HepG2 (cell line): Measurements from ENCODE around the gene KIN. TPM values are rescaled to one million over a fixed set of nuclear protein-coding genes. Genes with fewer than 3 reads are reported as not detected.

Source experiments
- ARHGAP35 ChIP-seq: sonication (generic); formaldehyde crosslinking; IDR thresholded peaks from 2 replicates; pipeline ENCODE4 v1.9.0; 2022; ENCODE audit warnings: mild to moderate bottlenecking, inconsistent platforms, moderate library complexity, missing genetic modification reagents, borderline replicate concordance
- ASH2L ChIP-seq: fragments of 300-600, 200-600 bp; sonication (generic); IDR thresholded peaks from 2 replicates; pipeline ENCODE4 v1.7.0; 2017; ENCODE audit warnings: low read depth, mild to moderate bottlenecking, moderate library complexity, mixed read lengths, low read length; ENCODE audit not compliant: insufficient read length
- BORCS8-MEF2B ChIP-seq: sonication (generic); formaldehyde crosslinking; IDR thresholded peaks from 2 replicates; pipeline ENCODE4 v1.8.0; 2022; ENCODE audit warnings: mild to moderate bottlenecking, missing genetic modification reagents
- KDM3A ChIP-seq: IDR thresholded peaks from 2 replicates; pipeline ENCODE4 v1.6.1; 2018; ENCODE audit warnings: low read depth, missing compliant biosample characterization
- POLR2A ChIP-seq, 2 experiments: IDR thresholded peaks; 2 replicates each; pipeline ENCODE4 v1.6.1; 2011; ENCODE audit warnings: low read depth in 2 of 2, low read length in 2 of 2, mild to moderate bottlenecking in 1 of 2, moderate library complexity in 1 of 2; ENCODE audit not compliant: insufficient read depth in 1 of 2
- REL ChIP-seq: sonication (generic); formaldehyde crosslinking; conservative IDR thresholded peaks from 2 replicates; pipeline ENCODE4 v1.8.0; 2022; ENCODE audit warnings: mild to moderate bottlenecking, missing genetic modification reagents, moderate library complexity
- SCMH1 ChIP-seq: sonication (generic); formaldehyde crosslinking; IDR thresholded peaks from 2 replicates; pipeline ENCODE4 v1.9.0; 2021; ENCODE audit warnings: missing genetic modification reagents, mild to moderate bottlenecking, borderline replicate concordance
- SETDB1 ChIP-seq: sonication (generic); formaldehyde crosslinking; IDR thresholded peaks from 2 replicates; pipeline ENCODE4 v1.5.1; 2020; ENCODE audit warnings: missing genetic modification reagents, mild to moderate bottlenecking, borderline replicate concordance
- XBP1 ChIP-seq: sonication (generic); formaldehyde crosslinking; IDR thresholded peaks from 2 replicates; pipeline ENCODE4 v1.5.0; 2020; ENCODE audit warnings: missing genetic modification reagents
- ZFP36L1 ChIP-seq: sonication (generic); formaldehyde crosslinking; IDR thresholded peaks from 2 replicates; pipeline ENCODE4 v1.8.0; 2022; ENCODE audit warnings: mild to moderate bottlenecking, missing genetic modification reagents, moderate library complexity
- ZNF773 ChIP-seq: sonication (generic); formaldehyde crosslinking; IDR thresholded peaks from 2 replicates; pipeline ENCODE4 v1.4.0; 2020; ENCODE audit warnings: missing genetic modification reagents, borderline replicate concordance
- polyA plus RNA-seq, 8 experiments: library from polyadenylated mRNA; depleted of rRNA in 3 of 8; stranded (reverse) in 7 of 8; unstranded in 1 of 8; fragments of >200 nt; fragmentation: Illumina TruSeq in 4 of 8; extraction: Trizol in 4 of 8; gene quantifications; 2 replicates each; pipeline versions ENCODE4 v1.2.1 to v1.2.3, GENCODE V29; 2011 to 2016; ENCODE audit warnings: low read depth in 4 of 8, missing spikeins in 1 of 8, mixed read lengths in 1 of 8; ENCODE audit not compliant: insufficient read depth in 1 of 8
- total RNA-seq, 5 experiments: library from RNA; depleted of rRNA; stranded (reverse); fragments of >200 nt; fragmentation: Illumina TruSeq; extraction: Trizol; gene quantifications; 2 replicates each; pipeline ENCODE4 v1.2.3, GENCODE V29; 2016; ENCODE audit warnings: low read depth in 1 of 5
- TF ChIP-seq, protein P1 (sequence below): sonication (generic); formaldehyde crosslinking; IDR thresholded peaks from 2 replicates; pipeline ENCODE4 v1.5.1; 2020; ENCODE audit warnings: mild to moderate bottlenecking, moderate library complexity, missing genetic modification reagents
- TF ChIP-seq, protein P2 (sequence below): sonication (generic); formaldehyde crosslinking; IDR thresholded peaks from 2 replicates; pipeline ENCODE4 v1.4.0; 2020; ENCODE audit warnings: mild to moderate bottlenecking, missing genetic modification reagents
- TF ChIP-seq, protein P3 (sequence below): sonication (generic); formaldehyde crosslinking; IDR thresholded peaks from 2 replicates; pipeline ENCODE4 v1.4.0; 2020; ENCODE audit warnings: missing genetic modification reagents
- TF ChIP-seq, protein P4 (sequence below): sonication (generic); formaldehyde crosslinking; IDR thresholded peaks from 2 replicates; pipeline ENCODE4 v1.5.1; 2020; ENCODE audit warnings: mild to moderate bottlenecking, missing genetic modification reagents, moderate library complexity
- TF ChIP-seq, protein P5 (sequence below): sonication (generic); formaldehyde crosslinking; IDR thresholded peaks from 2 replicates; pipeline ENCODE4 v1.4.0; 2020; ENCODE audit warnings: low read depth, missing genetic modification reagents
- TF ChIP-seq, protein P6 (sequence below): sonication (generic); formaldehyde crosslinking; IDR thresholded peaks from 2 replicates; pipeline ENCODE4 v1.4.0; 2020; ENCODE audit warnings: missing genetic modification reagents; ENCODE audit errors: not compliant biosample characterization

KIN gene
- total and polyA plus RNA-seq, 2 of the 13 experiments (the other 11 are each of a cell fraction or from before 2014, with no cell fraction given) = 4.9 to 23.2 TPM

DNA sequence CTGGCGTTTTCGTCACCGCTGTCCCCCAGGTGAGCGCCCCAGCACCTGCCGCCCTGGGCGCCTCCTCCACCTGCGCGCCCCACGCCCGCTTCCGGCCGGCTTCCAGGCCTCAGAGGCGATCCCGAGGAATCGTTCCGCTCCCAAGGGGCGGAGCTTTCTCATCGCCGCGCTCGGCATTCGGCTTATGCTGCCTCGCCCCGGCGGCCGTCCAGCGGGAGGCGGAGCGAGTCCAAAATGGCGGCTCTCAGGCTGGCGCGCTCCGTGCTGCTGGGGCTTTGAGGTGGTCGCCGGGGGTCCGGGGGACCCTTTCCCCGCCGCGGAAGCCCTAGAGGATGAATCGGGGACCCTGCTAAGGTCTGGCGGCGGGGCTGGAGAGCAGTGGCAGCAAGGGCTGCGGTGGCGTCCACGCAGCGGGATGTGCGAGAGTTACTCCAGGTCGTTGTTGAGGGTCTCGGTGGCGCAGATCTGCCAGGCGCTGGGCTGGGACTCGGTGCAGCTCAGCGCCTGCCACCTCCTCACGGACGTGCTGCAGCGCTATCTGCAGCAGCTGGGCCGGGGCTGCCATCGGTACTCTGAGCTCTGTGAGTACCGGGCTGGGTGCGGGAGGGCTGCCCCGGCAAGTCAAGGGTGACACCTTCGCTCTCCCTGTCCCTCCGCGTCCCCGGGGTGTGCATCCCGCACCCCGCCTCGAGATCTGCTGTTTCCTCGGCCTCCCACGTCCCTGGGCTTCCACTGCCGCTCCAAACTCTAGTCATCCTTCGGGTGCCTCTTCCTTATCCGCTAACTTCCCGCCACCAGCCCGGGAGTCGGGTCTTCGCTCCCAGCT lies 30.7 kb upstream of the KIN start, which contains the start of gene TAF3 (continued):
- TF ChIP-seq, protein P1, sequence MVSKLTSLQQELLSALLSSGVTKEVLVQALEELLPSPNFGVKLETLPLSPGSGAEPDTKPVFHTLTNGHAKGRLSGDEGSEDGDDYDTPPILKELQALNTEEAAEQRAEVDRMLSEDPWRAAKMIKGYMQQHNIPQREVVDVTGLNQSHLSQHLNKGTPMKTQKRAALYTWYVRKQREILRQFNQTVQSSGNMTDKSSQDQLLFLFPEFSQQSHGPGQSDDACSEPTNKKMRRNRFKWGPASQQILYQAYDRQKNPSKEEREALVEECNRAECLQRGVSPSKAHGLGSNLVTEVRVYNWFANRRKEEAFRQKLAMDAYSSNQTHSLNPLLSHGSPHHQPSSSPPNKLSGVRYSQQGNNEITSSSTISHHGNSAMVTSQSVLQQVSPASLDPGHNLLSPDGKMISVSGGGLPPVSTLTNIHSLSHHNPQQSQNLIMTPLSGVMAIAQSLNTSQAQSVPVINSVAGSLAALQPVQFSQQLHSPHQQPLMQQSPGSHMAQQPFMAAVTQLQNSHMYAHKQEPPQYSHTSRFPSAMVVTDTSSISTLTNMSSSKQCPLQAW = peak; percentile 96
- TF ChIP-seq, protein P2, sequence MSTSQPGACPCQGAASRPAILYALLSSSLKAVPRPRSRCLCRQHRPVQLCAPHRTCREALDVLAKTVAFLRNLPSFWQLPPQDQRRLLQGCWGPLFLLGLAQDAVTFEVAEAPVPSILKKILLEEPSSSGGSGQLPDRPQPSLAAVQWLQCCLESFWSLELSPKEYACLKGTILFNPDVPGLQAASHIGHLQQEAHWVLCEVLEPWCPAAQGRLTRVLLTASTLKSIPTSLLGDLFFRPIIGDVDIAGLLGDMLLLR (CRISPR knock-in tag) = no peak; the same call in 1 of the 2 replicates
- TF ChIP-seq ARHGAP35 (CRISPR knock-in tag) (peak; percentile 88), ZFP36L1 (CRISPR knock-in tag) (peak; percentile 78), KDM3A (CRISPR knock-in tag) (peak; percentile 87), XBP1 (CRISPR knock-in tag) (no peak), BORCS8-MEF2B (peak; percentile 91), SCMH1 (CRISPR knock-in tag) (no peak), POLR2A (IDR thresholded peaks at IDR 0.05; ENCODE audit: insufficient read depth in 1 of 2, low read depth in 2 of 2, low read length in 2 of 2) (peak; percentile 70 to 95), SETDB1 (CRISPR knock-in tag) (no peak), REL (CRISPR knock-in tag) (peak; percentile 74; the same call in 1 of the 2 replicates), ZNF773 (CRISPR knock-in tag) (no peak), ASH2L (peak; percentile 87)
- TF ChIP-seq, protein P3, sequence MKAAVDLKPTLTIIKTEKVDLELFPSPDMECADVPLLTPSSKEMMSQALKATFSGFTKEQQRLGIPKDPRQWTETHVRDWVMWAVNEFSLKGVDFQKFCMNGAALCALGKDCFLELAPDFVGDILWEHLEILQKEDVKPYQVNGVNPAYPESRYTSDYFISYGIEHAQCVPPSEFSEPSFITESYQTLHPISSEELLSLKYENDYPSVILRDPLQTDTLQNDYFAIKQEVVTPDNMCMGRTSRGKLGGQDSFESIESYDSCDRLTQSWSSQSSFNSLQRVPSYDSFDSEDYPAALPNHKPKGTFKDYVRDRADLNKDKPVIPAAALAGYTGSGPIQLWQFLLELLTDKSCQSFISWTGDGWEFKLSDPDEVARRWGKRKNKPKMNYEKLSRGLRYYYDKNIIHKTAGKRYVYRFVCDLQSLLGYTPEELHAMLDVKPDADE (CRISPR knock-in tag) = peak; percentile 84; the same call in 1 of the 2 replicates
- TF ChIP-seq, protein P4, sequence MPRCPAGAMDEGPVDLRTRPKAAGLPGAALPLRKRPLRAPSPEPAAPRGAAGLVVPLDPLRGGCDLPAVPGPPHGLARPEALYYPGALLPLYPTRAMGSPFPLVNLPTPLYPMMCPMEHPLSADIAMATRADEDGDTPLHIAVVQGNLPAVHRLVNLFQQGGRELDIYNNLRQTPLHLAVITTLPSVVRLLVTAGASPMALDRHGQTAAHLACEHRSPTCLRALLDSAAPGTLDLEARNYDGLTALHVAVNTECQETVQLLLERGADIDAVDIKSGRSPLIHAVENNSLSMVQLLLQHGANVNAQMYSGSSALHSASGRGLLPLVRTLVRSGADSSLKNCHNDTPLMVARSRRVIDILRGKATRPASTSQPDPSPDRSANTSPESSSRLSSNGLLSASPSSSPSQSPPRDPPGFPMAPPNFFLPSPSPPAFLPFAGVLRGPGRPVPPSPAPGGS (CRISPR knock-in tag) = peak; percentile 23; the same call in 1 of the 2 replicates
- TF ChIP-seq, protein P5, sequence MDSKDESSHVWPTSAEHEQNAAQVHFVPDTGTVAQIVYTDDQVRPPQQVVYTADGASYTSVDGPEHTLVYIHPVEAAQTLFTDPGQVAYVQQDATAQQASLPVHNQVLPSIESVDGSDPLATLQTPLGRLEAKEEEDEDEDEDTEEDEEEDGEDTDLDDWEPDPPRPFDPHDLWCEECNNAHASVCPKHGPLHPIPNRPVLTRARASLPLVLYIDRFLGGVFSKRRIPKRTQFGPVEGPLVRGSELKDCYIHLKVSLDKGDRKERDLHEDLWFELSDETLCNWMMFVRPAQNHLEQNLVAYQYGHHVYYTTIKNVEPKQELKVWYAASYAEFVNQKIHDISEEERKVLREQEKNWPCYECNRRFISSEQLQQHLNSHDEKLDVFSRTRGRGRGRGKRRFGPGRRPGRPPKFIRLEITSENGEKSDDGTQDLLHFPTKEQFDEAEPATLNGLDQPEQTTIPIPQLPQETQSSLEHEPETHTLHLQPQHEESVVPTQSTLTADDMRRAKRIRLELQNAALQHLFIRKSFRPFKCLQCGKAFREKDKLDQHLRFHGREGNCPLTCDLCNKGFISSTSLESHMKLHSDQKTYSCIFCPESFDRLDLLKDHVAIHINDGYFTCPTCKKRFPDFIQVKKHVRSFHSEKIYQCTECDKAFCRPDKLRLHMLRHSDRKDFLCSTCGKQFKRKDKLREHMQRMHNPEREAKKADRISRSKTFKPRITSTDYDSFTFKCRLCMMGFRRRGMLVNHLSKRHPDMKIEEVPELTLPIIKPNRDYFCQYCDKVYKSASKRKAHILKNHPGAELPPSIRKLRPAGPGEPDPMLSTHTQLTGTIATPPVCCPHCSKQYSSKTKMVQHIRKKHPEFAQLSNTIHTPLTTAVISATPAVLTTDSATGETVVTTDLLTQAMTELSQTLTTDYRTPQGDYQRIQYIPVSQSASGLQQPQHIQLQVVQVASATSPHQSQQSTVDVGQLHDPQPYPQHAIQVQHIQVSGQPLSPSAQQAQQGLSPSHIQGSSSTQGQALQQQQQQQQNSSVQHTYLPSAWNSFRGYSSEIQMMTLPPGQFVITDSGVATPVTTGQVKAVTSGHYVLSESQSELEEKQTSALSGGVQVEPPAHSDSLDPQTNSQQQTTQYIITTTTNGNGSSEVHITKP = peak; percentile 57; the same call in 1 of the 2 replicates
- TF ChIP-seq, protein P6, sequence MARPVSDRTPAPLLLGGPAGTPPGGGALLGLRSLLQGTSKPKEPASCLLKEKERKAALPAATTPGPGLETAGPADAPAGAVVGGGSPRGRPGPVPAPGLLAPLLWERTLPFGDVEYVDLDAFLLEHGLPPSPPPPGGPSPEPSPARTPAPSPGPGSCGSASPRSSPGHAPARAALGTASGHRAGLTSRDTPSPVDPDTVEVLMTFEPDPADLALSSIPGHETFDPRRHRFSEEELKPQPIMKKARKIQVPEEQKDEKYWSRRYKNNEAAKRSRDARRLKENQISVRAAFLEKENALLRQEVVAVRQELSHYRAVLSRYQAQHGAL (CRISPR knock-in tag) = no peak
